ENCODE results near the gene ZNF821. TPM values are rescaled to one million over a fixed set of nuclear protein-coding genes. Genes with fewer than 3 reads are reported as not detected.
"Not testable (repeated sequence)": the region's sequence is repeated elsewhere in the genome, so short reads cannot be mapped to it uniquely, and the experiment has no call there.

Gene ZNF821
- total RNA-seq, 1 experiment from 2014 or later, result 5.4 TPM

DNA sequence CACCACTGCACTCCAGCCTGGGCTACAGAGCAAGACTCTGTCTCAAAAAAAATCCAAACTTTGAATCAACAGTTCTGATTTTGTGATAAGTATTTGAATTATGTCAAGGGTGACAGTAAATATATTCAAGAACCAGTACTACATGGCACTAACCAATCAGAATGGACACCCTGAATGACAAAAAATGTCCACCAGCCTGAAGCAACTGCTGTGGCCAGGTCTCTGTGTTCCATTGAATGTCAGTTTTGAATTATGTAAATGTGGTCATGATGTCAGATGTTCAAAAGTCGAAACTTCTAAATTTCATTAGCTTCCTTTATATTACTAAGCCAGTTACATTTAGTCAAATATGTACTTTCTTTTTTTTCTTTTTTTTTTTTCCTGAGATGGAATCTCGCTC lies 53.6 kb downstream of the ZNF821 start:
- Histone ChIP-seq H3K79me2 (ENCODE audit: low read length) (no peaks in the 10 kb centered on the region), H3K9me3 (ENCODE audit: low read length) (no peaks in the 10 kb centered on the region), H3K9me2 (replicated peaks; ENCODE audit: low read length) (no peaks in the 10 kb centered on the region), H3K9ac (ENCODE audit: low read length) (no peak overlapping the region), H3K4me1 (ENCODE audit: insufficient read depth, low read length) (no peaks in the 10 kb centered on the region), H3K27me3 (ENCODE audit: low read length) (no peaks in the 10 kb centered on the region), H3K36me3 (ENCODE audit: low read depth, low read length) (no peaks in the 10 kb centered on the region), H3K27ac (ENCODE audit: low read length) (no peak overlapping the region), H3K4me3 (ENCODE audit: low read length) (no peak overlapping the region), H4K20me1 (ENCODE audit: low read length) (no peaks in the 10 kb centered on the region), H2AFZ (ENCODE audit: low read length) (no peak overlapping the region), H3F3A (ENCODE audit: low read length, unreplicated experiment) (no peaks in the 10 kb centered on the region), H3K4me2 (ENCODE audit: low read length) (no peak overlapping the region)
- ATAC-seq (no peak), DNase-seq (no peak)
- ChIA-PET CTCF (no interaction called here), POLR2A (ENCODE audit: unreplicated experiment) (no interaction called here)
- intact Hi-C loops (cut with micrococcal nuclease), result no loop called here
- BruUV-seq (replicated peaks), result no TSS peak
- TF ChIP-seq EZH2 (IDR thresholded peaks at IDR 0.05; ENCODE audit: low read length, unreplicated experiment) (no peak), EZH2phosphoT487 (IDR thresholded peaks at IDR 0.05; ENCODE audit: borderline replicate concordance, low read length) (no peak)

DNA sequence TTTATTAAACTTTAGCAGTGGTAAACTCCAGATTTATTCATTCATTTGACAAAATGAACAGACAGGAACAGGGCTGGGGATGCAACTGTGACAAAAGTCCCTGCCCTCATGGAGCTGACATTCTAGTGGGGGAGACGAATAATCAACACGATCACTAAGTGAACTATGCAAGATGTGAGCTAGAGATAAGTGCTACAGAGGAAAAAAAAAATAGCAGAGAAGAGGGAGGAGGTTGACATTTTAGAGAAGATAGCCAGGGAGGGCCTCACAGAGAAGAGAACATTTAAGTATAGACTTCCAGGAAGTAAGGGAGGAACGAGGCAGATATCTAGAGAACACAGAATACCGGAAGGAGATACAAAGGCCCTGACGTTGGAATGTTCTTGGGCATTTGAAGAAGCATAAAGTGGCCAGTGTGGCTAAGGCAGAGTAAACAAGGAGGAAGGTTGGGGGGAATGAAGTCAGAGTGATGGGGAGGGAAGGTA lies 57.4 kb downstream of the ZNF821 start:
- Histone ChIP-seq H3K4me1 (ENCODE audit: insufficient read depth, low read length) (no peaks in the 10 kb centered on the region), H3K4me2 (ENCODE audit: low read length) (no peak overlapping the region), H2AFZ (ENCODE audit: low read length) (no peak overlapping the region), H3K27ac (ENCODE audit: low read length) (no peak overlapping the region), H3F3A (ENCODE audit: low read length, unreplicated experiment) (no peaks in the 10 kb centered on the region), H3K27me3 (ENCODE audit: low read length) (no peaks in the 10 kb centered on the region), H3K9me3 (ENCODE audit: low read length) (no peaks in the 10 kb centered on the region), H4K20me1 (ENCODE audit: low read length) (no peaks in the 10 kb centered on the region), H3K9ac (ENCODE audit: low read length) (no peak overlapping the region), H3K4me3 (ENCODE audit: low read length) (no peak overlapping the region), H3K9me2 (replicated peaks; ENCODE audit: low read length) (no peaks in the 10 kb centered on the region), H3K36me3 (ENCODE audit: low read depth, low read length) (no peaks in the 10 kb centered on the region), H3K79me2 (ENCODE audit: low read length) (no peaks in the 10 kb centered on the region)
- DNase-seq (no peak), ATAC-seq (no peak)
- ChIA-PET POLR2A (ENCODE audit: unreplicated experiment) (no interaction called here), CTCF (no interaction called here)
- no peak for TF ChIP-seq EZH2 (IDR thresholded peaks at IDR 0.05; ENCODE audit: low read length, unreplicated experiment)
- TF ChIP-seq EZH2phosphoT487 (IDR thresholded peaks at IDR 0.05; ENCODE audit: borderline replicate concordance, low read length), result no peak
- TF ChIP-seq, protein P1, sequence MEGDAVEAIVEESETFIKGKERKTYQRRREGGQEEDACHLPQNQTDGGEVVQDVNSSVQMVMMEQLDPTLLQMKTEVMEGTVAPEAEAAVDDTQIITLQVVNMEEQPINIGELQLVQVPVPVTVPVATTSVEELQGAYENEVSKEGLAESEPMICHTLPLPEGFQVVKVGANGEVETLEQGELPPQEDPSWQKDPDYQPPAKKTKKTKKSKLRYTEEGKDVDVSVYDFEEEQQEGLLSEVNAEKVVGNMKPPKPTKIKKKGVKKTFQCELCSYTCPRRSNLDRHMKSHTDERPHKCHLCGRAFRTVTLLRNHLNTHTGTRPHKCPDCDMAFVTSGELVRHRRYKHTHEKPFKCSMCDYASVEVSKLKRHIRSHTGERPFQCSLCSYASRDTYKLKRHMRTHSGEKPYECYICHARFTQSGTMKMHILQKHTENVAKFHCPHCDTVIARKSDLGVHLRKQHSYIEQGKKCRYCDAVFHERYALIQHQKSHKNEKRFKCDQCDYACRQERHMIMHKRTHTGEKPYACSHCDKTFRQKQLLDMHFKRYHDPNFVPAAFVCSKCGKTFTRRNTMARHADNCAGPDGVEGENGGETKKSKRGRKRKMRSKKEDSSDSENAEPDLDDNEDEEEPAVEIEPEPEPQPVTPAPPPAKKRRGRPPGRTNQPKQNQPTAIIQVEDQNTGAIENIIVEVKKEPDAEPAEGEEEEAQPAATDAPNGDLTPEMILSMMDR (conservative IDR thresholded peaks at IDR 0.05; ENCODE audit: low read depth, low read length), result no peak
- intact Hi-C loops (cut with micrococcal nuclease), result no loop called here
- no TSS peak for BruUV-seq (replicated peaks)

DNA sequence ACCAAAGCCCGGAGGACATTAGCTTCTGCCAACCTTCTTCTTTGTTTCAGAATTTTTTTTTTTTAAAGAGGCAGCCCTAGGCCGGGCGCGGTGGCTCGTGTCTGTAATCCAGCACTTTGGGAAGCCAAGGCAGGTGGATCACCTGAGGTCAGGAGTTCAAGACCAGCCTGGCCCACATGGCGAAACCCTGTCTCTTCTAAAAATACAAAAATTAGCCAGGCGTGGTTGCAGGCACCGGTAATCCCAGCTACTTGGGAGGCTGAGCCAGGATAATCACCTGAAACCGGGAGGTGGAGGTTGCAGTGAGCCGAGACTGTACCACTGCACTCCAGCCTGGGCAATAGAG lies 66.9 kb downstream of the ZNF821 start:
- not testable (repeated sequence) for ATAC-seq; BruUV-seq (replicated peaks)

DNA sequence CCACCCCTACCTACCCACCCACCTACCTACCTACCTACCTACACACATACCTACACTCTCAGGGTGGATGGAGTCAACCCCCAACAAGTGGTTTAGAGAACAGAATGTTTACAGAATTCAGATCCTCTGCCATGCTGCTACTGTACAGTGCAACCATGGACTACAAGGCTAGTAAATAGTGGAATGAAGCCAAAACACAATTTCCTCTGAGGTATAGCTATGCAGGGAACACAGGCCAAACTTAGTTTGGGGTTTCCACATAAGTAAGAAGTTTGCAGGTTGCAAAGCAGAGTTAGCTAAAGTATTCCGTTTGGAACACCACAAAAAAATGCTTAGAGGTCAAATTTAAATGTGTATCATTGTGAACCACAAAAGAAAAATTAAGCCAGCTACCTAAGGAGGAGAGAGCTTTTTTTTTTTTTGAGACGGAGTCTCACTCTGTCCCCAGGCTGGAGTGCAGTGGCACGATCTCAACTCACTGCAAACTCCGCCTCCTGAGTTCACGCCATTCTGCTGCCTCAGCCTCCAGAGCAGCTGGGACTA lies 72.7 kb downstream of the ZNF821 start:
- Histone ChIP-seq H3F3A (ENCODE audit: low read length, unreplicated experiment) (no peaks in the 10 kb centered on the region), H3K79me2 (ENCODE audit: low read length) (peaks cover 28% of the 10 kb centered on the region), H3K9ac (ENCODE audit: low read length) (no peak overlapping the region), H3K9me3 (ENCODE audit: low read length) (no peaks in the 10 kb centered on the region), H2AFZ (ENCODE audit: low read length) (no peak overlapping the region), H3K27ac (ENCODE audit: low read length) (no peak overlapping the region), H4K20me1 (ENCODE audit: low read length) (peaks cover 4% of the 10 kb centered on the region; the same call in 1 of the 2 replicates), H3K9me2 (replicated peaks; ENCODE audit: low read length) (no peaks in the 10 kb centered on the region), H3K36me3 (ENCODE audit: low read depth, low read length) (no peaks in the 10 kb centered on the region), H3K4me3 (ENCODE audit: low read length) (no peak overlapping the region), H3K27me3 (ENCODE audit: low read length) (no peaks in the 10 kb centered on the region), H3K4me1 (ENCODE audit: insufficient read depth, low read length) (peaks cover 10% of the 10 kb centered on the region), H3K4me2 (ENCODE audit: low read length) (no peak overlapping the region)
- ATAC-seq (no peak), DNase-seq (no peak)
- POLR2A ChIA-PET (ENCODE audit: unreplicated experiment), result no interaction called here
- TF ChIP-seq, protein P1 (conservative IDR thresholded peaks at IDR 0.05; ENCODE audit: low read depth, low read length), result no peak
- TF ChIP-seq EZH2 (IDR thresholded peaks at IDR 0.05; ENCODE audit: low read length, unreplicated experiment), result no peak
- CTCF ChIA-PET, result no interaction called here
- intact Hi-C loops (cut with micrococcal nuclease), result no loop called here
- BruUV-seq (replicated peaks), result no TSS peak

More for the DNA sequence above, 66.9 kb downstream of the ZNF821 start:
- H3K9me3 ChIP-seq (ENCODE audit: low read length); H3K4me3 ChIP-seq (ENCODE audit: low read length); H3K79me2 ChIP-seq (ENCODE audit: low read length); H3K27me3 ChIP-seq (ENCODE audit: low read length); H3K4me1 ChIP-seq (ENCODE audit: insufficient read depth, low read length); H4K20me1 ChIP-seq (ENCODE audit: low read length); H3K4me2 ChIP-seq (ENCODE audit: low read length); DNase-seq; POLR2A ChIA-PET (ENCODE audit: unreplicated experiment); H3K36me3 ChIP-seq (ENCODE audit: low read depth, low read length); H3K9ac ChIP-seq (ENCODE audit: low read length); H3K27ac ChIP-seq (ENCODE audit: low read length); CTCF ChIA-PET; H3F3A ChIP-seq (ENCODE audit: low read length, unreplicated experiment); intact Hi-C loops (cut with micrococcal nuclease); H3K9me2 ChIP-seq (replicated peaks; ENCODE audit: low read length): not testable (repeated sequence)
- peak overlapping the region; percentile 78; the same call in 1 of the 2 replicates for H2AFZ ChIP-seq (ENCODE audit: low read length)

DNA sequence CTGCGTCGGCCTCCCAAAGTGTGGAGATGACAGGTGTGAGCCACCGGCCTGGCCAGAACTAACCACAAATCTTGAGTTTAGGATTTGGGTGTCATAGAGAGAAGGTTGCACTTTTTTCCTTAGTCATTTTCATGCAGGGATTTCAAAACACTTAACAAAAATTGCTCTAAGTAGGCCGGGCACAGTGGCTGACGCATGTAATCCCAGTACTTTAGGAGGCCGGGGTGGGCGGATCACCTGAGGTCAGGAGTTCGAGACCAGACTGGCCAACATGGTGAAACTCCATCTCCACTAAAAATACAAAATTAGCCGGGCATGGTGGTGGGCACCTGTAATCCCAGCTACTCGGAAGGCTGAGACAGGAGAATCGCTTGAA lies 73.8 kb downstream of the ZNF821 start:
- H3K4me2 ChIP-seq (ENCODE audit: low read length); H3K4me3 ChIP-seq (ENCODE audit: low read length); POLR2A ChIA-PET (ENCODE audit: unreplicated experiment); H2AFZ ChIP-seq (ENCODE audit: low read length); H3K9me3 ChIP-seq (ENCODE audit: low read length); H3K27ac ChIP-seq (ENCODE audit: low read length); H3K36me3 ChIP-seq (ENCODE audit: low read depth, low read length); H4K20me1 ChIP-seq (ENCODE audit: low read length); H3K9me2 ChIP-seq (replicated peaks; ENCODE audit: low read length); DNase-seq; H3K27me3 ChIP-seq (ENCODE audit: low read length); ATAC-seq; H3K9ac ChIP-seq (ENCODE audit: low read length); CTCF ChIA-PET; intact Hi-C loops (cut with micrococcal nuclease); BruUV-seq (replicated peaks); H3F3A ChIP-seq (ENCODE audit: low read length, unreplicated experiment): not testable (repeated sequence)
- peaks cover 11% of the 10 kb centered on the region for H3K4me1 ChIP-seq (ENCODE audit: insufficient read depth, low read length)
- H3K79me2 ChIP-seq (ENCODE audit: low read length), result peaks cover 40% of the 10 kb centered on the region
